Occipital lobe (tissue), 2 donors: Measurements from ENCODE around the gene ARX. TPM values are rescaled to one million over a fixed set of nuclear protein-coding genes. Genes with fewer than 3 reads are reported as not detected.

Experiments
- small RNA-seq: library from RNA; depleted of rRNA; stranded (forward); fragments of <200 nt; gene quantifications from one replicate; pipeline ENCODE3, GENCODE V24; 2014
- total RNA-seq: library from RNA; depleted of rRNA; stranded (reverse); fragments of >200 nt; gene quantifications from one replicate; pipeline ENCODE4 v1.2.3, GENCODE V29; 2014

Gene ARX
- total RNA-seq, 1 donor from 2014 or later = 6.2 TPM

Small RNA genes within 50 kb of the gene (small RNA-seq; reads per million reads assigned to genes)
- not detected for gene RN7SL91P
